Measurements from ENCODE around the gene ZBTB22. TPM values are rescaled to one million over a fixed set of nuclear protein-coding genes. Genes with fewer than 3 reads are reported as not detected.
"Not testable (repeated sequence)": the region's sequence is repeated elsewhere in the genome, so short reads cannot be mapped to it uniquely, and the experiment has no call there.

The ZBTB22 gene
- total RNA-seq, 1 donor from 2014 or later = 14.7 TPM

- Mint-ChIP-seq H3K9me3 (no peaks in the 10 kb centered on the region), H3K27ac (no peak overlapping the region), H3K4me1 (ENCODE audit: low read depth) (peaks cover 40% of the 10 kb centered on the region), H3K4me3 (no peak overlapping the region), H3K27me3 (ENCODE audit: insufficient read depth) (no peaks in the 10 kb centered on the region), H3K36me3 (ENCODE audit: low read depth) (peaks cover 37% of the 10 kb centered on the region)
- intact Hi-C loops (cut with micrococcal nuclease) = loop anchor here (10.0 kb wide), 1 partner anchor 1304 kb away; the partner anchor contains the start of gene DXO
- no peak for DNase-seq (ENCODE audit: low spot score)
These were observed 38.3 kb downstream of the ZBTB22 start for GRCh38 chr6:33279257-33279695.

GRCh38 chr6:33278810-33279209, 38.7 kb downstream of the ZBTB22 start:
- H3K27me3 Mint-ChIP-seq (ENCODE audit: insufficient read depth) = no peaks in the 10 kb centered on the region
- no peaks in the 10 kb centered on the region for H3K9me3 Mint-ChIP-seq
- DNase-seq (ENCODE audit: low spot score) = no peak
- H3K27ac Mint-ChIP-seq = no peak overlapping the region
- peak overlapping the region; percentile 88 for H3K4me3 Mint-ChIP-seq
- intact Hi-C loops (cut with micrococcal nuclease) = loop anchor here (10.0 kb wide), 1 partner anchor 1304 kb away; the partner anchor contains the start of gene DXO
- H3K36me3 Mint-ChIP-seq (ENCODE audit: low read depth) = peaks cover 39% of the 10 kb centered on the region
- H3K4me1 Mint-ChIP-seq (ENCODE audit: low read depth) = peaks cover 42% of the 10 kb centered on the region

- H3K27ac Mint-ChIP-seq = no peak overlapping the region
- peak overlapping the region; percentile 88 for H3K4me3 Mint-ChIP-seq
These were observed 39.2 kb downstream of the ZBTB22 start for GRCh38 chr6:33278392-33278741.

GRCh38 chr6:33277663-33278391, 39.7 kb downstream of the ZBTB22 start:
- Mint-ChIP-seq H3K4me1 (ENCODE audit: low read depth) (peaks cover 52% of the 10 kb centered on the region), H3K27ac (peak overlapping the region; percentile 91), H3K9me3 (no peaks in the 10 kb centered on the region), H3K27me3 (ENCODE audit: insufficient read depth) (no peaks in the 10 kb centered on the region), H3K4me3 (peak overlapping the region; percentile 88), H3K36me3 (ENCODE audit: low read depth) (peaks cover 46% of the 10 kb centered on the region)
- intact Hi-C loops (cut with micrococcal nuclease) = loop anchor here (1.0 to 10.0 kb wide), 6 partner anchors 11 to 1303 kb away; partner anchors contain the start of genes DXO, PFDN6, TAPBP and WDR46
- DNase-seq (ENCODE audit: low spot score) = no peak

More at GRCh38 chr6:33278392-33278741, 39.2 kb downstream of the ZBTB22 start:
- Mint-ChIP-seq H3K4me1 (ENCODE audit: low read depth) (peaks cover 47% of the 10 kb centered on the region), H3K27me3 (ENCODE audit: insufficient read depth) (no peaks in the 10 kb centered on the region), H3K9me3 (no peaks in the 10 kb centered on the region), H3K36me3 (ENCODE audit: low read depth) (peaks cover 43% of the 10 kb centered on the region)
- intact Hi-C loops (cut with micrococcal nuclease) = loop anchor here (10.0 kb wide), 1 partner anchor 1304 kb away; the partner anchor contains the start of gene DXO
- DNase-seq (ENCODE audit: low spot score) = no peak

- peak; percentile 75 for DNase-seq (ENCODE audit: low spot score)
- Mint-ChIP-seq H3K4me3 (peak within 1 kb of the TSS; percentile 97), H3K27me3 (ENCODE audit: insufficient read depth) (no peaks in the 10 kb centered on the region), H3K36me3 (ENCODE audit: low read depth) (peaks cover 54% of the 10 kb centered on the region), H3K9me3 (no peaks in the 10 kb centered on the region), H3K4me1 (ENCODE audit: low read depth) (peaks cover 56% of the 10 kb centered on the region), H3K27ac (peak within 1 kb of the TSS; percentile 91)
- intact Hi-C loops (cut with micrococcal nuclease) = loop anchor here (1.0 to 10.0 kb wide), 6 partner anchors 12 to 1302 kb away; partner anchors contain the start of genes DXO, PFDN6, TAPBP and WDR46
These were observed 40.5 kb downstream of the ZBTB22 start, which contains the start of gene B3GALT4 for GRCh38 chr6:33276864-33277662. Gene B3GALT4, plus strand, starts transcription at chr6:33277123. Its CDS starts 297 bp downstream, at chr6:33277420.

- H3K36me3 Mint-ChIP-seq (ENCODE audit: low read depth) = peaks cover 55% of the 10 kb centered on the region
- no peaks in the 10 kb centered on the region for H3K27me3 Mint-ChIP-seq (ENCODE audit: insufficient read depth)
- H3K27ac Mint-ChIP-seq = peak overlapping the region; percentile 78
- peak overlapping the region; percentile 97 for H3K4me3 Mint-ChIP-seq
- peaks cover 56% of the 10 kb centered on the region for H3K4me1 Mint-ChIP-seq (ENCODE audit: low read depth)
- no peaks in the 10 kb centered on the region for H3K9me3 Mint-ChIP-seq
- no peak for DNase-seq (ENCODE audit: low spot score)
- intact Hi-C loops (cut with micrococcal nuclease) = loop anchor here (2.0 to 10.0 kb wide), 2 partner anchors 68 to 1302 kb away; partner anchors contain the start of gene DXO
These were observed 41.0 kb downstream of the ZBTB22 start for GRCh38 chr6:33276581-33276863.

- H3K9me3 Mint-ChIP-seq; DNase-seq (ENCODE audit: low spot score); H3K27me3 Mint-ChIP-seq (ENCODE audit: insufficient read depth): not testable (repeated sequence)
- peak overlapping the region; percentile 97 for H3K4me3 Mint-ChIP-seq
- peak overlapping the region; percentile 85 for H3K27ac Mint-ChIP-seq
- H3K36me3 Mint-ChIP-seq (ENCODE audit: low read depth) = peaks cover 50% of the 10 kb centered on the region
- peaks cover 51% of the 10 kb centered on the region for H3K4me1 Mint-ChIP-seq (ENCODE audit: low read depth)
- intact Hi-C loops (cut with micrococcal nuclease) = loop anchor here (2.0 to 10.0 kb wide), 2 partner anchors 69 to 1301 kb away; partner anchors contain the start of gene DXO
These were observed 41.6 kb downstream of the ZBTB22 start for GRCh38 chr6:33275795-33276580.

GRCh38 chr6:33273924-33274902, 43.3 kb downstream of the ZBTB22 start:
- H3K9me3 Mint-ChIP-seq = no peaks in the 10 kb centered on the region
- peaks cover 61% of the 10 kb centered on the region for H3K4me1 Mint-ChIP-seq (ENCODE audit: low read depth)
- intact Hi-C loops (cut with micrococcal nuclease) = loop anchor here (5.0 to 10.0 kb wide), 4 partner anchors 153 to 1299 kb away; partner anchors contain the start of genes DXO, LEMD2, PSMB9 and TAP1
- no peak for DNase-seq (ENCODE audit: low spot score)
- peaks cover 51% of the 10 kb centered on the region for H3K36me3 Mint-ChIP-seq (ENCODE audit: low read depth)
- peak overlapping the region; percentile 97 for H3K4me3 Mint-ChIP-seq
- peak overlapping the region; percentile 85 for H3K27ac Mint-ChIP-seq
- no peaks in the 10 kb centered on the region for H3K27me3 Mint-ChIP-seq (ENCODE audit: insufficient read depth)

- Mint-ChIP-seq H3K36me3 (ENCODE audit: low read depth) (peaks cover 57% of the 10 kb centered on the region), H3K4me1 (ENCODE audit: low read depth) (peaks cover 62% of the 10 kb centered on the region), H3K27ac (peak overlapping the region; percentile 99), H3K27me3 (ENCODE audit: insufficient read depth) (no peaks in the 10 kb centered on the region), H3K9me3 (no peaks in the 10 kb centered on the region), H3K4me3 (peak overlapping the region; percentile 97)
- intact Hi-C loops (cut with micrococcal nuclease) = loop anchor here (5.0 to 10.0 kb wide), 4 partner anchors 154 to 1299 kb away; partner anchors contain the start of genes DXO, LEMD2, PSMB9 and TAP1
- DNase-seq (ENCODE audit: low spot score) = no peak
These were observed 44.2 kb downstream of the ZBTB22 start for GRCh38 chr6:33273129-33273923.

GRCh38 chr6:33272275-33273128, 45.0 kb downstream of the ZBTB22 start:
- Mint-ChIP-seq H3K36me3 (ENCODE audit: low read depth) (peaks cover 63% of the 10 kb centered on the region), H3K4me1 (ENCODE audit: low read depth) (peaks cover 59% of the 10 kb centered on the region)

More at GRCh38 chr6:33272275-33273128, 45.0 kb downstream of the ZBTB22 start:
- Mint-ChIP-seq H3K27me3 (ENCODE audit: insufficient read depth) (no peaks in the 10 kb centered on the region), H3K9me3 (no peaks in the 10 kb centered on the region), H3K27ac (peak overlapping the region; percentile 99), H3K4me3 (peak overlapping the region; percentile 97)
- intact Hi-C loops (cut with micrococcal nuclease) = loop anchor here (5.0 to 10.0 kb wide), 4 partner anchors 155 to 1298 kb away; partner anchors contain the start of genes DXO, LEMD2, PSMB9 and TAP1
- no peak for DNase-seq (ENCODE audit: low spot score)
